Stimulated activated CD4-positive, alpha-beta T cell treated with anti-CD3 and anti-CD28 coated beads, Interleukin-15, amount 100 ng/mL, for 48 hours (primary cell): ENCODE data around the gene LYZL1.
"Not testable (repeated sequence)": the region's sequence is repeated elsewhere in the genome, so short reads cannot be mapped to it uniquely, and the experiment has no call there.

ENCODE experiments used
- DNase-seq, 2 donors: peaks; one replicate each; pipeline ENCODE4 v3.0.0-alpha.2; 2020; ENCODE audit warnings: low read depth in 2 of 2

The LYZL1 gene

DNA sequence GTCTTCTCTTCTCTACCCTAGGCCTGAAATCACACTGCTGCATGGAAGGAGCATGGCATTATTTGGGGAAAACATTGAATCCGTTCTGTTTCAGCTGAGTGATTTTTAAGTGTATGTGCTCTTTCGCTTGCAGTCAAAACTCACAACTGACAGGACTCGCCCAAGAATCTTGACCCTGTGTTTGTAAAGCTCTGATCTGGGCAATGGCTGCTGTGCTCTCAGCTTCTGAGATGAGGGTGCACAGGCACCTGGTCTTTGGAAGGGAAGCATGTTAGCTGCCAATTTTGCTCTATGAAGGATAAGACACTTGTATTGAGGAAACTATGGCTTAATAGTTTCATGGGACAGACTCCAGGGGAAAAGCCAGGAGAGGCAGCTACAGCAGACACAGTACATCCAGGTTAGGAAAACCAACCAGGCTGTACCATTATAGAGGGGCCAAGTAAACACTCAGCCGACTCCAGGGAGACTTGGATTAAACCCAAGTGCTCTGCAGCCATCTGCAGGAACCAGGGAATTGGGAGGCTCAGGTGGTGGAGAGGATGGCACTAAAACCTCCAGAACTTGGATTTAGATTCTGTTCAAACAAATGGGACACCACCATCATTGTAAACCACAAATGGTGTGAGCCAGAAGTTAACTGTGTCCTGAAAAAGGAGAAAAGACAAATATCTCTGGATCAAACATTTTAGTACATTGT lies 43.3 kb downstream of the LYZL1 start:
- no peak for DNase-seq

GRCh38 chr10:29332761-29333148 lies 43.9 kb downstream of the LYZL1 start:
- DNase-seq: no peak

- DNase-seq: not testable (repeated sequence)
These were observed 48.7 kb downstream of the LYZL1 start for GRCh38 chr10:29337526-29337925.

DNA sequence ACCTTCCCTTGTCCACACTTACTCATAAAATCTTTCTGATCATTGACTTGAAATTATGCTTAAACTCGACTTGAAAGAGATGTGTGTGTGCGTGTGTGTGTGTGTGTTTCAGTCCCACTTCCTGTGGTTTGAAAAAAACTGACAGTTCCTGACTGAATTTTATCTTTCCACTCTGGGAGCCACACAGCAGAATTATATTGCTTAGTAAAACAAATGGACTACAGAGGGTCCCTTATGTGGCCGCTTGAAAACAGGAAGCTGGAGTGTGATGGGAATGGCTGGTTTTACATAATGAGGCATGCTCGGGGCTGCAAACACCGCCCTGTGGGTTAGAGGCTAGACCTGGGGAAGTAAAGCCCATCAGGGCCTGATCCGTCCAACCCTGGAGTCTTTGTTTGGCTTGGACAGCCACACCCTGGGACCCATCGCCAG lies 54.8 kb downstream of the LYZL1 start:
- DNase-seq: no peak

DNA sequence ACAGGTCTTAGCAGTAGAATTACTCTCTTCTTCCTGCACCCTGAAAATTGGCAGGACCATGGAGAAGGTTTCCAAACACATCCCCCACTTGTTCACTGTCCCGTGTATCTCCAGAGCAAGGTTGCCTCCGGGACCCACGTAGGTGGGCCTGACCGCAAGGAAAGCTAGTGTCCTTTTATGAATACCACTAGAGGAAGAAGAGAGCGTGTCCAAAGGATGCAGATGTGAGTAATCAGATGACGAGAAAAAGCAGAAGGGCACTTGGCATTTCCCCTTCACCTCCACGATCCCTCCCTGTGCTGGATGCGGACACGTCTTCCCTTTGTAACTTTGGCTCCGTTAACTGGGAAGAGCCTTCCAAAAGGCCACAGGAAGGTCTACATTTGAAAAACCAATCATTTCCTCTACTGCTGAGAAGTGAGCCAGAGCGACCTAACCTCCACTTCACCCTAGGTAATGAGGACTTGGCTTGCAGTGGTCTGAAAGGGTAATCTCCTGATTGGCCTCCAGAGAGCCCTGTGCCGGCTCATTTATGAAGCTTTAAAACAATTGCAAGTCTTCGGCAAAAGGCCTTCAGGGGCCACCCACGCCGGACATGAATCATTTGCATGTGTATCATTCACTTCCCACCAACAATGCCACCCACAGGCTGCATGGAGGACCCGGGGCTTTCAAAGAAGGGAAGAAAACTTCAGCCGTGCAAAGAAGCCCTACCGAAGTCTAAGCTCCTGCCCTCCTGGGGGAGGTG lies 55.4 kb downstream of the LYZL1 start:
- no peak for DNase-seq

GRCh38 chr10:29345144-29345909 lies 56.5 kb downstream of the LYZL1 start:
- DNase-seq: no peak

DNA sequence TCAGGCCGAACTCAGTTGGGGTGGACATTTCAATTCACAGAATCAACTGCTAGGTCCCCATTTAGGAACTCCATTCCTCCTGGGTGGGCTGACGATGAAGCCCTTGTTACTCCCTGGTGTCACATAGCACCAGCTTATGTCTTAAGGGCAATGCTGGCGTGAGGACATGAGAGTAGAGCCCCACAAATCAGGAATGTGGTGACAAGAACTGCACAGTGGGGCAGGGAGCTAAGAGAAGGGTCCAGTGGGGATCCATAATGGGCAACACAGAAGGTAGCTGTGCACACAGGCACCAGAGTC lies 57.0 kb downstream of the LYZL1 start:
- DNase-seq: no peak

DNA sequence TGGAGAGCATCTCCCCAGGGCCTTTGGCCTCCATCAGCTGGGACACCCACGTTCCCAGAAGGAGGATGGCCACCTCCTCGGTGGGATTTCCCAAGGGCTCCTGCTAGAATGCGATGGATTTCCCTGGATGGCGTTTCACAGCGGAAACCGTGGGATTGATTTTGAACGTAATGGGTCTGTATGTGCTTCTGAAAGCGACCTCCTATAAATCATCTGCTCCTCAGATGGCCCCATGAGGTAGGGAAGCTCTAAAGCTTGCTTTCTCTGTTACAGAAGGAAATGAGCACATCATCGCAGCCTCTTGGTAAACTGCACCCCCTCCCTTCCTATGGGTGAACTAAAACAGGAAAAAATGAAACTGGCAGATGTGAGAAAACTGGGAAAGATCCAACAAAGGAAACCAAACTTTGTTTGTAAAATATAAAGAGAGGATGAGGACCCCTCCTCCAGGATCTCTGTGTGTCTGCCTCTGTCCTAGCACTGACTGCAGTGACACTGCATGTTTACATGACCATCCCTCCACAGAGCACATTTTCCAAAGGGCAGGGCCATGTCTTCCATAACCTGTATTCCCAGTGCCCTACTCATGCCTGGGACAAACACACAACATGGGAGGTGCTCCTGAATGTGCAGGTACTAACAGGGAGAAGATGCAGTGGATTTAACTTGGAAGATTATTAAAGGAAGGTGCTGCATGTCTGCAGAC lies 57.6 kb downstream of the LYZL1 start:
- no peak for DNase-seq

DNA sequence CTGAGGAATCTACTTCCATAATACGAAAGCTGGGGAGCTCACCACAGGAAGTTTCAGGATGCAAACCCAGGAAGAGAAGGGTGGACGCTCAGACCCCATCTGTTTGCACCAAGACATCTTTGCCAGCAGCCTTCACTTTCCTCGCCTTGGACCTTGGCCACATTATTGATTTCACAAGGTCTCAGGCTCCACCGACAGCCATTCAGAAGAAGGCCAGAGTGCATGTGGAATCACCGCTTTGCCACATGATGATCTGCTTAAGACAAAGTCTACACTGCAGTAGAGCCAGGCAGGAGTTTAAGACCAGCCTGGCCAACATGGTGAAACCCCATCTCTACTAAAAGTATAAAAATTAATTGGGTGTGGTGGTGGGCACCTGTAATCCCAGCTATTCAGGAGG lies 60.0 kb downstream of the LYZL1 start:
- no peak for DNase-seq

DNA sequence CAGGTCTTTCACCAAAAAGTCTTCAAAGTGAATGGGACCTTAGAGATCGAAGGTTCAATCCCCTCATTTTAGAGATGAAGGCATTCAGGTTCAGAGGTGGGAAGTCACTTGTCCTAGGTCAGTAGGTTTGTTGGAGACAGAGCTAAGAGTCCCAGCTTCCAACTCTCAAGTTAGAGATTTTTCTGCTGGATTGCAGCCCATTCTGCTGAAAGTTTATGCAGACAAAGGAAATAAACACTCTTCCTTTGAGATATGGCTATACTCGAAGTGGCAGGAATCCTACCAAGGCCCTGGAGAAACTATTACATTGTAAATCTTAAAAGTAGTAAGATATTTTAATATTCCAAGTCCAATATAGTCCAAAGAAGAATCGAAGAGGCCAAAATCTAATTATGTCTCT lies 64.4 kb downstream of the LYZL1 start:
- DNase-seq: no peak

GRCh38 chr10:29353887-29354561 lies 65.2 kb downstream of the LYZL1 start:
- DNase-seq: no peak

DNA sequence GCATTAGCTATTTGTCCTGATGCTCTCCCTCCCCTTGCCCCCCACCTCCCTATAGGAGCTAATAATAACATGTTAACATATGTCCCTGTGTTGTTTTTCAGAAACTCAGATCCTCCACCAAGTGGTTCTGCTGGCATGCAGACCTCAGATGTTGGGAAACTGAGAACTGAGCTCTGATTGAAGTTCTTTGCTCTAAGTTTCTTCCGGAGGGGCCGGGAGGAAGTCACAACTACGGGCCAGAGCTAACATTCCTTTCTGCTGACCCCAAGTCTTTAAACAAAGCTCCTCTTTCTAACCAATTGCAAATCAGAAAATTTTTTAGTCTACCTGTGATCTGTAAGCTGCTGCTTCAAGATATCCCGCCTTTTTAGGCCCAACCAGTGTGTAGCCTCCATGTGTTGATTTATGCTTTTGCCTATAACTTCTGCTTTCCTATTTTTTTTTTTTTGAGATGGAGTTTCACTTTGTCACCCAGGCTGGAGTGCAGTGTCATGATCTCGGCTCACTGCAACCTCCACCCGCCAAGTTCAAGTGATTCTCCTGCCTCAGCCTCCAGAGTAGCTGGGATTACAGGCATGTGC lies 66.6 kb downstream of the LYZL1 start:
- no peak for DNase-seq

- DNase-seq: no peak
These were observed 68.1 kb downstream of the LYZL1 start for GRCh38 chr10:29356931-29357330.

DNA sequence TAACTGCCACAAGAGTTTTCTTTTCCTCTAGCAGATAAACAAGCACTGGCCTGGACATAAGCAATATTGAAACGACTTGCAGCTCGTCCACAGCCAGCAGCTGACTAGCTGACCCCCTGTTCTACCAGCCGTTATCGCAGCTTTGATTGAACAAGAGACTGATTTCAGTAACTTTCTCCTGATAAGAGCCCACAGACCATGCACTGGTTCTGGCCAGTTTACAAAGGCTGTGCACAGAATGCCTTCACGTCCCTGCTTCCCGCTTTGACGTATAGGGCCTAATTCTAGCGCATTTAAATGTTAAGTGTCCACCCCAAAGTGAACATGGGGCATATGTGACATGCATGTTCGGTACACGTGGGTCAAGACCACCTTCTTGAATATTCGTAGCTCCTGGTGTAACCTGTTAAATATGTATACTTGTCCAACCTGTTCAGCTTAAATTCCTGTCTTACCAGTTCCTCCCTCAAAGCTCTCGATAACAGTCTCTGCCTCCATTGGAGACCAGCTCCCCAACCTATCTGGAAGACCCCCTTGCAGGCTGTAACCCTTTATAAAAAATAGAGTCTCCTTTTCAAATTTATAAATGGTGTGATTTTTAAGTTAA lies 69.2 kb downstream of the LYZL1 start:
- no peak for DNase-seq

- not testable (repeated sequence) for DNase-seq
These were observed 71.5 kb downstream of the LYZL1 start for GRCh38 chr10:29360215-29360853.
